Caco-2 (cell line): ENCODE results near the gene LRRC74B. TPM values are rescaled to one million over a fixed set of nuclear protein-coding genes. Genes with fewer than 3 reads are reported as not detected.

ENCODE experiments used
- BruUV-seq: library from RNA; stranded (reverse); fragments of 400-500 nt; replicated peaks from 2 replicates; lab custom pipeline; 2021; lab: Mats Ljungman, UMichigan
- CTCF ChIA-PET: fragments of 300-600 bp; sonication (Branson Sonifier 250); formaldehyde crosslinking; loops from one replicate; lab custom pipeline; 2022; ENCODE audit warnings: antibody characterized with exemption; lab: Charles Lee
- POLR2A ChIA-PET: fragments of 300-600 bp; sonication (Branson Sonifier 250); formaldehyde crosslinking; loops from one replicate; lab custom pipeline; 2022; ENCODE audit warnings: antibody characterized with exemption; lab: Charles Lee
- DNase-seq, 2 experiments: peaks; one replicate each; pipeline versions ENCODE4 v3.0.0 to v3.0.0-alpha.2; 2020 to 2022
- H3K27me3 ChIP-seq: replicated peaks from 2 replicates; pipeline ENCODE4 v1.6.0; 2011; ENCODE audit warnings: low read length; ENCODE audit not compliant: control insufficient read depth, insufficient read depth
- H3K36me3 ChIP-seq: 2 replicates; pipeline ENCODE4 v1.5.1; 2011; ENCODE audit warnings: low read length; ENCODE audit not compliant: control insufficient read depth, insufficient read depth
- H3K4me1 ChIP-seq: fragments of 250-450 bp; sonication (Bioruptor Pico); 2 replicates; pipeline ENCODE4 v1.5.1; 2020; ENCODE audit warnings: mild to moderate bottlenecking
- H3K4me3 ChIP-seq: 2 replicates; pipeline ENCODE4 v1.5.1; 2011; ENCODE audit warnings: low read depth, mild to moderate bottlenecking, control low read depth, low read length
- H3K9me3 ChIP-seq: fragments of 250-450 bp; sonication (Bioruptor Pico); 2 replicates; pipeline ENCODE4 v1.5.1; 2020; ENCODE audit warnings: mild to moderate bottlenecking, moderate library complexity
- H3K27ac Mint-ChIP-seq: one replicate; pipeline ENCODE4 v1.8.0; 2022; ENCODE audit warnings: mixed read lengths; ENCODE audit not compliant: unreplicated experiment
- H3K27me3 Mint-ChIP-seq: one replicate; pipeline ENCODE4 v1.8.0; 2022; ENCODE audit warnings: mixed read lengths; ENCODE audit not compliant: insufficient read depth, unreplicated experiment
- H3K36me3 Mint-ChIP-seq: one replicate; pipeline ENCODE4 v1.8.0; 2022; ENCODE audit warnings: mild to moderate bottlenecking, mixed read lengths; ENCODE audit not compliant: insufficient read depth, unreplicated experiment
- H3K4me1 Mint-ChIP-seq: one replicate; pipeline ENCODE4 v1.8.0; 2022; ENCODE audit warnings: low read depth, mixed read lengths; ENCODE audit not compliant: unreplicated experiment
- H3K4me3 Mint-ChIP-seq: one replicate; pipeline ENCODE4 v1.8.0; 2022; ENCODE audit warnings: mild to moderate bottlenecking, moderate library complexity, mixed read lengths; ENCODE audit not compliant: unreplicated experiment
- H3K9me3 Mint-ChIP-seq: one replicate; pipeline ENCODE4 v1.8.0; 2022; ENCODE audit warnings: mixed read lengths; ENCODE audit not compliant: unreplicated experiment
- intact Hi-C: fragments of 100-400 bp; cut with micrococcal nuclease; formaldehyde crosslinking; loops from one replicate; pipeline ENCODE4 v1.10.0; 2022; ENCODE audit not compliant: unreplicated experiment
- total RNA-seq: library from RNA; stranded (reverse); gene quantifications from 2 replicates; pipeline ENCODE4 v1.2.3, GENCODE V29; 2022
- TF ChIP-seq, protein P1 (sequence below), 2 experiments: fragments of 200-600 bp in 1 of 2; IDR thresholded peaks; 1 replicate in 1 of 2; 2 replicates in 1 of 2; pipeline versions ENCODE4 v1.5.1 to v1.8.0; 2011 to 2022; ENCODE audit warnings: antibody characterized with exemption in 1 of 2, control low read depth in 1 of 2, inconsistent platforms in 1 of 2, low read depth in 1 of 2, low read length in 1 of 2, mild to moderate bottlenecking in 1 of 2, moderate library complexity in 1 of 2; ENCODE audit not compliant: insufficient read depth in 1 of 2, severe bottlenecking in 1 of 2, unreplicated experiment in 1 of 2

Gene LRRC74B
- total RNA-seq, 1 experiment from 2014 or later: not detected

DNA sequence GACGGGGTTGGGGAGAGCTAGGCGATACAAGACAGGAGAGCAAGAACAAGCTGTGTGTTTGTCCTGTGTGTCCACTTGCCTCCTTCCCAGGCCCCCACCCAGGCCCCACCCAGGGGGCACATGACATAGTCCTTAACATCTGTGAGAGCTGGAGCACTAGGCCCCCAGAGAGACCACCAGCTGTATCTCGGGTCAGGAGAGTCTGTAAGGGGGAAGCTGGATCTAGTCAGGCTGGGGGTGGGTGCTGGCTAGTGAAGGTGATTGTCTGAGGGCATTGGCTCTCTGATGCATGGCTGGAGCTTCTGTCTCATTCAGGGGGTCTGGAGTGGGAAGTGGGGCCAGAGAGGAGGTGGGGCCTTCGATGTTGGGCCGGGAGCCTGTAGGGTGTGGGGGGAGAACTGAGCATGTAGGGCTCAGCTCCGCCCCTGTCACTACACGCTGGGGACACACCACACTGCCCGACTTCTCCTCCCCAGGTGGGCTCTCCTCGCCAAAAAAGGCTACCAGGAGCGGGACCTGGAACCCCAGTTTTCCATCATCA, 30.2 kb upstream of the LRRC74B start:
- Histone ChIP-seq H3K9me3 (peaks cover 4% of the 10 kb centered on the region; the same call in 1 of the 2 replicates), H3K27me3 (no peaks in the 10 kb centered on the region), H3K36me3 (no peaks in the 10 kb centered on the region), H3K4me3 (no peak overlapping the region), H3K4me1 (peaks cover 13% of the 10 kb centered on the region; the same call in 1 of the 2 replicates)
- no peak overlapping the region for H3K27ac Mint-ChIP-seq
- peak overlapping the region; percentile 79 for H3K4me3 Mint-ChIP-seq
- H3K36me3 Mint-ChIP-seq: peaks cover 7% of the 10 kb centered on the region
- no peaks in the 10 kb centered on the region for H3K27me3 Mint-ChIP-seq
- DNase-seq: no peak
- no TSS peak for BruUV-seq
- ChIA-PET CTCF (interaction anchor here (1.1 kb wide), 1 partner anchor 130 kb away, joined by 4 read pairs; no protein-coding TSS in a partner anchor), POLR2A (no interaction called here)
- TF ChIP-seq, protein P1, sequence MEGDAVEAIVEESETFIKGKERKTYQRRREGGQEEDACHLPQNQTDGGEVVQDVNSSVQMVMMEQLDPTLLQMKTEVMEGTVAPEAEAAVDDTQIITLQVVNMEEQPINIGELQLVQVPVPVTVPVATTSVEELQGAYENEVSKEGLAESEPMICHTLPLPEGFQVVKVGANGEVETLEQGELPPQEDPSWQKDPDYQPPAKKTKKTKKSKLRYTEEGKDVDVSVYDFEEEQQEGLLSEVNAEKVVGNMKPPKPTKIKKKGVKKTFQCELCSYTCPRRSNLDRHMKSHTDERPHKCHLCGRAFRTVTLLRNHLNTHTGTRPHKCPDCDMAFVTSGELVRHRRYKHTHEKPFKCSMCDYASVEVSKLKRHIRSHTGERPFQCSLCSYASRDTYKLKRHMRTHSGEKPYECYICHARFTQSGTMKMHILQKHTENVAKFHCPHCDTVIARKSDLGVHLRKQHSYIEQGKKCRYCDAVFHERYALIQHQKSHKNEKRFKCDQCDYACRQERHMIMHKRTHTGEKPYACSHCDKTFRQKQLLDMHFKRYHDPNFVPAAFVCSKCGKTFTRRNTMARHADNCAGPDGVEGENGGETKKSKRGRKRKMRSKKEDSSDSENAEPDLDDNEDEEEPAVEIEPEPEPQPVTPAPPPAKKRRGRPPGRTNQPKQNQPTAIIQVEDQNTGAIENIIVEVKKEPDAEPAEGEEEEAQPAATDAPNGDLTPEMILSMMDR (IDR thresholded peaks at IDR 0.05; ENCODE audit: insufficient read depth in 1 of 2, low read depth in 1 of 2, low read length in 1 of 2, severe bottlenecking in 1 of 2, unreplicated experiment in 1 of 2): no peak
- peaks cover 17% of the 10 kb centered on the region for H3K4me1 Mint-ChIP-seq
- intact Hi-C loops: no loop called here
- no peaks in the 10 kb centered on the region for H3K9me3 Mint-ChIP-seq

DNA sequence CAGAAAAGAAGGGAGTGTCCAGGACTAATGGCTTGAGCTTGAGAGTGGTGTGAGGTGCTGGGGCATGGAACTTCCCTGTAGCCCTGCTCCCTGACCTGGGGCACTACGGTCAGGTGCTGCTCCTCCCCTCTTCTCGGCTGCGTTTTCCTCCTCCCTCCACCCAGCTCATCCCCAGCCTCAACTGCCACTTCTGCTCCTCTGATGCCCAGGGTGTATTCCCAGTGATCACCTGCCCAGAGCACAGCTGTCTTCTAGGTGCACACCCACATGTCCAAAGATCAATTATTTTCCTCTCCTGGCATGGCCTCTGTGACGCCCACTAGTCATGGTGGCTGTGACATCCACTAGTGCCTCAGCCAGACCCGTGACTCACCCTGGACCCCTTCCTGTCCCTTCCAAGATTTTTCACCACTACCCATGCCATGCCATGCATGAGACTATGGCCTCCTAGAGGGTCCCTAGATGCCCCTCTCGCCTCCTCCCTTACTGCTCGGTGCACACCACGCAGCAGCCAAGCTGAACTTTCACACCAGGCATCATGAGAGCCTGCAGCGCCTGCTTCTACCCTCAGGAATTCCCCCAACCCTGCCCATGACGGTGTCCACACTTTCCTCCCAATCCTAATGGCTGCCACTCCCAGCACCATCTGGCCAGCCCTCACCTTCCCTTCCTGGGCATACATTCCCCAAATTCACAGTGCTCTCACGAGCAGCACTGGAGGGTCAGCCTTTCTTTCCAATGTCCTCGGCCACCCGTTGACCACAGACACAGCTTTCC, 28.9 kb upstream of the LRRC74B start:
- H3K4me1 ChIP-seq: peaks cover 13% of the 10 kb centered on the region; the same call in 1 of the 2 replicates
- CTCF ChIA-PET: no interaction called here
- H3K9me3 Mint-ChIP-seq: no peaks in the 10 kb centered on the region
- H3K4me3 Mint-ChIP-seq: no peak overlapping the region
- H3K27me3 Mint-ChIP-seq: no peaks in the 10 kb centered on the region
- H3K36me3 ChIP-seq: no peaks in the 10 kb centered on the region
- intact Hi-C loops: no loop called here
- peak in 1 of 2 experiments; percentile 21 for DNase-seq
- H3K4me1 Mint-ChIP-seq: peaks cover 17% of the 10 kb centered on the region
- TF ChIP-seq, protein P1 (IDR thresholded peaks at IDR 0.05; ENCODE audit: insufficient read depth in 1 of 2, low read depth in 1 of 2, low read length in 1 of 2, severe bottlenecking in 1 of 2, unreplicated experiment in 1 of 2): no peak
- BruUV-seq: no TSS peak
- POLR2A ChIA-PET: no interaction called here
- no peaks in the 10 kb centered on the region for H3K27me3 ChIP-seq
- H3K4me3 ChIP-seq: no peak overlapping the region
- H3K27ac Mint-ChIP-seq: no peak overlapping the region
- H3K9me3 ChIP-seq: peaks cover 4% of the 10 kb centered on the region; the same call in 1 of the 2 replicates
- peaks cover 7% of the 10 kb centered on the region for H3K36me3 Mint-ChIP-seq

DNA sequence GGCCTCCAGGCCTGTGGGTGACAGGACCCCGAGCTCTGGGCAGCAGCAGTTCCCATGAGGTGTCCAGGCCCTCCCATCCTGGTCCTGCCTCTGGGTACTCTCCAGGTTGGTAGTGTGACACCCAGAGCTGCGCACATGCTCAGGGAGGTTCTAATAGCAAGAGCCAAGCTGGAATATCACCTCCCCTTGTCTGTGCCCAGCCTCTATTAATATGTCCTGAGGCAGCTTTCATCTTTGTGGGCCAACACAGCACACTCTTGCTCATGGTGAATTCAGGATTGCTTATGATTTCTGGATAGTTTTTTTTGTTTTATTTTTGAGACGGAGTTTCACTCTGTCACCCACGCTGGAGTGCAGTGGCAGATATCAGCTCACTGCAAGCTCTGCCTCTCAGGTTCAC, 27.4 kb upstream of the LRRC74B start:
- no TSS peak for BruUV-seq
- H3K9me3 Mint-ChIP-seq: no peaks in the 10 kb centered on the region
- ChIA-PET POLR2A (no interaction called here), CTCF (interaction anchor here (0.9 kb wide), 1 partner anchor 133 kb away, joined by 3 read pairs; no protein-coding TSS in a partner anchor)
- no peaks in the 10 kb centered on the region for H3K36me3 ChIP-seq
- H3K4me1 Mint-ChIP-seq: peaks cover 17% of the 10 kb centered on the region
- peaks cover 4% of the 10 kb centered on the region; the same call in 1 of the 2 replicates for H3K9me3 ChIP-seq
- intact Hi-C loops: no loop called here
- H3K27ac Mint-ChIP-seq: no peak overlapping the region
- H3K36me3 Mint-ChIP-seq: peaks cover 7% of the 10 kb centered on the region
- no peaks in the 10 kb centered on the region for H3K27me3 ChIP-seq
- H3K4me3 Mint-ChIP-seq: no peak overlapping the region
- TF ChIP-seq, protein P1 (IDR thresholded peaks at IDR 0.05; ENCODE audit: insufficient read depth in 1 of 2, low read depth in 1 of 2, low read length in 1 of 2, severe bottlenecking in 1 of 2, unreplicated experiment in 1 of 2): no peak
- no peak for DNase-seq
- peaks cover 13% of the 10 kb centered on the region; the same call in 1 of the 2 replicates for H3K4me1 ChIP-seq
- H3K27me3 Mint-ChIP-seq: no peaks in the 10 kb centered on the region
- H3K4me3 ChIP-seq: no peak overlapping the region
